GM19043 (cell line): ENCODE data around the gene CA5A.

ENCODE experiments used
- ATAC-seq: cut with Tn5 transposase; IDR thresholded peaks from one replicate; pipeline ENCODE4 v1.9.1; 2021; ENCODE audit warnings: low read depth; ENCODE audit not compliant: unreplicated experiment

The CA5A gene

GRCh38 chr16:87841340-87842208 lies 94.8 kb downstream of the CA5A start:
- no peak for ATAC-seq

GRCh38 chr16:87840271-87840978 lies 95.9 kb downstream of the CA5A start:
- no peak for ATAC-seq

- ATAC-seq: no peak
Measured at GRCh38 chr16:87839542-87840270, 96.6 kb downstream of the CA5A start.

GRCh38 chr16:87838643-87839541 lies 97.4 kb downstream of the CA5A start:
- no peak for ATAC-seq
